Ammon's horn (tissue), 1 donor: ENCODE data around the gene FOXO3.
"Not testable (repeated sequence)": the region's sequence is repeated elsewhere in the genome, so short reads cannot be mapped to it uniquely, and the experiment has no call there.

ENCODE experiments used
- DNase-seq: peaks from one replicate; pipeline ENCODE4 v3.0.0-alpha.2; 2016; ENCODE audit warnings: low spot score

The FOXO3 gene

DNA sequence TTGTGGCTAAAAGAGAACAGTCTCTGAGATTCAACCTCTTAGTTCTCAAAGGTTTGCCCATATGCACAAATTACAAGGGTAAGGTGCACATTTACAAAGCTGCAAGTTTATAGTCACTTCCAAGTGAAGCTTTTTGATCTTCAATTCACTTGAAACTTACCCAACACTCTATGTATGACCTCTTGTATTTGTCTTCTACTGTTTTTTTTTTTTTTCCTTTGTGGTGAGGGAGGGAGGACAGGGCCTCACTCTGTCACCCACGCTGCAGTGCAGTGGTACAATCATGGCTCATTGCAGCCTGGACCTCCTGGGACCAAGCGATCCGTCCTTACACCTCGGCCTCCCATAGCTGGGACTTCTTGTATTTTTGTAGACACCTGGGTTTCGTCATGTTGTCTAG lies 4.5 kb upstream of the FOXO3 start:
- DNase-seq, result no peak

DNA sequence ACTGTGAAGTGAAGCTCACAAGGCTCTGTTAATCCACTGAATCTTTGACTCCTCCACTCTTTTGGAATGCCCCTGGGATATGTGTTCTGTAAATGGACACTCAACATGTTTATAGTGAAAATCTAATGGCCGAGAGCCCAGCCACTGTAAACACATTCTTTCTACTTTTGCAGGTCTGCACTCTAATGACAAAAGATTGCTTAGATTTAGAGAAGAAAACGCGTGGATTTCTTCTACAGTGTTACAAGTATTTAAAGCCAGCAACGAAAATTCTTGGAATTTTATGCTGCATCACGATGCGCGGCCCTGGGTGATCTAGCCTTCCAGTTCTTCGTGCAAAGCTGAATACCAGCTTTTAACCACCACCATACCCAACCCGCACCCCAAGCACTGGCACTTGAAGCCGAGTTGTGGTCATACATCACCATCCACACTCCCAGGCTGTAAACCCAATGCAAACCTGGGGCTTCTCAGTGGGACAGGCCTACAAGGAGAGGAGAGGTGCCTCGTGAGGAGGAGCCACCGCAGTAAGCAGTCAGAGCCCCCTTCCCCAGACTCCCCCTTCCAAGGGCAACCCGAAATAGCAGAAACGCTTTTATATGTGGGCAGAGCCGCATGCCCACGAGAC lies 3.7 kb upstream of the FOXO3 start:
- DNase-seq, result no peak

DNA sequence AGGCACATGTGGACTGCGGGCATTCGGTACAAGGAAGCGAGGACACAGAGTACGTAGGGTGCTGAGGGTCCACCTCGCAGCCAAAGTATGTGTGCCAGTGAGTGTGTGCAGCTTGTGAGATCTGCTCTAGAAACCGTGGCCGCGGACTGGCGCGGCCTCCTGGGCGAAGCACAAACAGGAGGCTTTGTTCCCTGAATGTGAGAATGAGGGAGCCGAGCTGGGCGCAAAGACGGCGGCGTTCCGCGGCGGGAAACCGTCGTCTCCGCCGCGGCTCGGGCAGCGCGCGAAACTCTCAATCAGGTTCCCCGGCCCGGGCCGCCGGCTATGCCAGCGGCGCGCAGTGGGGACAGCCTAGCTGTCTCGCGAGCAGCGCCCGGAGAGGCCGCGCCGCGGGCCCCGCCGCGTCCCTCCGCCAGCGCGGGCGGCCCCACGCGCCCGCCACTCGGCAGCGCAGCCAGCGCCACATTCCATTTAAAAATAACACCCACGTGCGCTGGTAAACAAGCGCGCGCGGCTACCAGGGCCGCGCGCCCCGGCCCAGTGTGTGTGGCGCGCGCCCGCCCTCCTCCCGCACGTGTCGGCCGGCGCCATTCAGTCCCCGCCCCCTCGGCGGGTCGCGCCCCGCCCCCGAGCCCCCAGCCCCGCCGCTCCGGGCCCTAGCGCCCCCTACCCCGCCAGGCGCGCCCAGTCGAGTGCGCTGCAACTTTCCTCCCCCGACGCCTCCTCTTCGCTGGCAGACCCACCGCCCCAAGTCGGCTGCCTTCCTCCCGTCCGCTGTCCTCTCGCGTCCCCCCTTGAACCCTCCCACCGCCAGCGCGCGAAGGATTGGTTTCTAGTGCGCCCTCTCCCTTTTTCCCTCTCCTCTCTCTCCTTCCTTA lies 3.0 kb upstream of the FOXO3 start:
- peak; percentile 48 for DNase-seq

DNA sequence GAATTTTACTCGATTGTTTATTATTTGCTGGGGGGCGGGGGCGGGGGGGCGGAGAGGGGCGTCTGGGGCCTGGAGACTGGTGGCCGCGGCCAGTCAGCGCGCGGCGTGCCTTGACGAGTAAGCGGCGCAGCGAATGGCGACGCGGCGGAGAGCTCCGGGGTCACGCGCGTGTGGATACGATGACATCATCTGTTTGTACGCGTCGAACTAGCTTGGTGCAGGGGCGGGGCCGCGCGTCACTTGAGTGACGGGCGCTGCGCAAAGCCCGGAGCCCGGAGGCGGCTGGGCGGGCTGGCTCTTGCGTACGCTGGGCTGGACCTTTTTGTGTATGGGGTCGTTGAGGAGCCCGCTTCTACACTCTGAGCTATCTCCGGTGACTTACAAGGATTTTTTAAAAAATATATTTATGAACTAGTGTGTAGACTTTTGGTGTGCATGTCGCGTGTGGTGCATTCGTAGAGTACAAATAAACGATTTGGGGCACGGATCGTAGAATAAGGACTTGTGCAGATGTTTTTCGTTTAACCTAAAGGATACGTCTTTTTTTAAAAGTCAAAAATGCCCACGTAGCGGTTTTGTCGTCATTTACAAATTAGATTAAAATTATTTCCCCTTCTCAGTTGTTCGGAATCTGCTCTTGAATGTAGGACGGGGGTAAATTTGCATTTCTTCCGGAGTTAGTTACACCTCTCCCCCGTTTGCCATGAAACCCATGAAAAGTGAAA lies 2.2 kb upstream of the FOXO3 start:
- DNase-seq, result peak; percentile 100

DNA sequence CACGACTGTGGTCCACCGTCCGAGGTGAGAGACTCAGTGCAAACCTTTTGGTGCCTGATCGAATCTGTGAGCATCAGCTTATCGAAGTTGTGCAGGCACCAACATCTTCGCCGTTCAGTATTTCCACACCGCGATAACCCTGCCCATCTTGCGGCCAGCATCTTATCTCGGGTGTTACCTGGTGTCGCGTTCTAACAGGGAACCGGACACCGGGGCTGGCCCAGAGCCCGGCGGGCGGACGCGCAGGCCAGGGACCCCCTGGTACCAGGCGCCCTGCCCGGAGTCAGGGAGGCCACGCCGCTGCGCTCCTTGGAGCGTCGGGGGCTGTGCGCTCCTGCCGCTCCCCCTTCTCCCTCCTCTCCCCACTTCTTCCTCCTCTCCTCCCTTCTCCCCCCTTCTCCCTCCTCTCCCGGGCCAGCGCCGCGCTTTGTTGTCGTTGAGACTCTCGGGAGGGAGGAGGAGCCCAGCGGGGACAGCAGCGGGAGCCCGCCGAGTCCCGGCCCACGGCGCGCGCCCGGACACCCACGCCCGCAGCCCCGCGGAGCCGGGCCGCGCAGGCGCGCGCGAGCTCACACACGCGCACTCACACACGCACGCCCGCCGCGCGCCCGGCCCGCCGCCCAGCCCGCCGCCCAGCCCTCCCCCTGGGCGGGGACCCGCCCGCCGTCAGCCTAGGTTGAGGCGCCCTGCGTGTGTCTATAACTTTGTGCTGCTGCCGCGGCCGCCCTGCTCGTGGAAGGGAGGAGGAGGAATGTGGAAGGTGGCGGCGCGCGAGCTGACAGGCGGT lies 1.4 kb upstream of the FOXO3 start:
- peak; percentile 97 for DNase-seq

DNA sequence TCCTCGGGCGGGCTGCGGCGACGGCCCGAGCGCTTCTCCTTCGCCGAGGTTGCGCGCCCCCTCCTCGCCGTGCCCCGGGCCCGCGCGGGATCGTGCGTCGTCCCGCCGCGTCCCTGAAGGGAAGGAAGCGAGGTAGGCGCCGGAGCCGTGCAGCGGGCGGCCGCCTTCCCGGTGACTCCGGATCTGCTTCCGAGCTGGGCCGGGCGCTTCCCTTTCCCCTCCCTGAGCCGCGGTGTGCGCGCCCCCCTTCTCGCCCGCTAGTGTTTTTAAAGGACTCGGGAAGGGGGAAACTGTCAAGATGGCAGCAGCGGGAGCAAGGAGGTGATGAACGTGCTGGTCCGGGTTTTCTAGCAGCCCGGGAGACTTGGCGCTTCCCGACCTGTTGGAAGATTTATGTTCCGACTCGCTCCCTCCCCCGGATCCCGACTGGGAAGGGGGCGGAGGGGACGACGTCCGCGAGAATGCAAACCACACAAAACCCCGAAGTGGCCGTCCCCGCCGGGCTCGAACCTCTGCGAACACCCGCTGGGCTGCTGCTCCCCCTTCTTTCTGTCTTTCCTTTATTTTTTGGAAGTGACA lies 744 bp upstream of the FOXO3 start:
- no peak for DNase-seq

DNA sequence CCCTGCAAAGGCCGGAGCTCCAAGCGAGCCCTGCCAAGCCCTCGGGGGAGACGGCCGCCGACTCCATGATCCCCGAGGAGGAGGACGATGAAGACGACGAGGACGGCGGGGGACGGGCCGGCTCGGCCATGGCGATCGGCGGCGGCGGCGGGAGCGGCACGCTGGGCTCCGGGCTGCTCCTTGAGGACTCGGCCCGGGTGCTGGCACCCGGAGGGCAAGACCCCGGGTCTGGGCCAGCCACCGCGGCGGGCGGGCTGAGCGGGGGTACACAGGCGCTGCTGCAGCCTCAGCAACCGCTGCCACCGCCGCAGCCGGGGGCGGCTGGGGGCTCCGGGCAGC lies 561 bp downstream of the FOXO3 start:
- DNase-seq, result not testable (repeated sequence)

DNA sequence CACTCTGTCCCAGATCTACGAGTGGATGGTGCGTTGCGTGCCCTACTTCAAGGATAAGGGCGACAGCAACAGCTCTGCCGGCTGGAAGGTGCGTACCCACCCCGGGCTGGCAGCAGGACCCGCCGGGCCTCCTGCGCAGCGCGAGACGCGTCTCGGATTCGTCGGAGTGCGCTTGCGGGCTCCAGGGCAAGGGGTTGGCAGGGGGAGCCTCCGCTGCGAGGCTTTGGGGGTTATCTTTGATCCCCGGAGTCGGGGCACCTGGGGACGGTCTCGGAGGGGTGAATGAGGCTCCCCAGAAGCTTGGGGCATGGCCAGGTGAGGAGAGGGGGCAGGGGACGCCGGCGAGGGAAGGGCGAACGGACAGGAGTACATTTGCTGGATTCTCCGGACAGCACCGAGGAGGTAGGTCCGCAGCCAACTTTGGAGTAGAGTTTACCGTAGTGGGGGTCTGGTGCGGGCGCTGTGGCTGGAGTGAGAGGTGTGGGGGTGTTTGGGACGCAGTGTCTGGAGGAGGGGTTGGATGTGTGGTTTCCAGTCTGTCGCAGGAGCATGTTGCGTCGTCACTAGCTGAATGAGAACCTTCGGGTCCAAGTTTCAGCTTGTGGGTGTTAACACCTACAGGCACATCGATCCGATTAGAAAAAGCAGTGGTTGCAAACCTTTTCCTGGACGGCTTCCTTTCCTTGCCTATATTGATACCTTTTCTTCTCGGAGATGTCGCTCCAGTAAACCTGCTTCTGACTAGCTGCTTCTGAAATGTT lies 1.2 kb downstream of the FOXO3 start:
- DNase-seq, result peak; percentile 16

DNA sequence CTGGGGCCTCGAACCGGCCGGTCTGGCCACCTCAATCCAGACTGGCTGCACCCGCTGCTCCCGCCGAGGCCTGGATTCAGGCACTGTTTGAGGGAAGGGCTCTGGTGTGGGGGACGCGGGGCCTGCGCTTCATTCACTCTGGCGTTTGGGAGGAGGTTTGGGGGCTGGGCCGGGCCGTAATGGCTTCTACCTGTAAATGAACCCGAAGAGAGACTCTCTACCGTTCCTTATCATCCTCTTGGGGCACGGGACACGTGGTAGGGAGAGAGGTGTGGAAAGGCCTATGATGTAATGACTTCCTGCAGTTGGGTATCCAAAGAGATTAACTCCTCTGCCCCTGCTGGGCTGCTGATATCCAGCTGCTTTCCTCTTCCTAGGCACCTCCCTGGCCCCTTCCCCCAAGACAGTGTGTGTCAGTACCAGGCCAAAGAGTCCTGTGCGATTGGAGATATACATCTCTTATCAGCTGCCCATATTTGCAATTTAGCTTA lies 1.8 kb downstream of the FOXO3 start:
- DNase-seq, result peak; percentile 71

DNA sequence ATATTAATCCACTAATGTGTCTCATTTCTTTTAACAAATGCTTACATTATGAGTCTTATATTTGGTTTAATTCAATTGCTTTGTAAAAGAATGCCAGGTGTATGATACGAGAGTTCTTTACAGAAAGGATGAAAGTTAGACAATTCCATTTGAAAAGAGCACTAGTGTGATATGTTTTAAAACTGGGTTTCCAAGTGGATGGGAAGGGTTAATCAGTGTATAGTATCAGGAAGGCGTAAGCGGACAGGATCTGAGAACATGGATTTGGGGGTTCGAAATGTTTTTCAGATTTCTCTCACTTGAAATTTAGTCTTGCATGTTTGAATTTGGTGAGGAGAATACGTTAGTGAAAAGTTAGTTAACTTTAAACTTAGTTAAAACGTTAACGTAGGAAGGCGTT lies 2.6 kb downstream of the FOXO3 start:
- DNase-seq, result no peak

DNA sequence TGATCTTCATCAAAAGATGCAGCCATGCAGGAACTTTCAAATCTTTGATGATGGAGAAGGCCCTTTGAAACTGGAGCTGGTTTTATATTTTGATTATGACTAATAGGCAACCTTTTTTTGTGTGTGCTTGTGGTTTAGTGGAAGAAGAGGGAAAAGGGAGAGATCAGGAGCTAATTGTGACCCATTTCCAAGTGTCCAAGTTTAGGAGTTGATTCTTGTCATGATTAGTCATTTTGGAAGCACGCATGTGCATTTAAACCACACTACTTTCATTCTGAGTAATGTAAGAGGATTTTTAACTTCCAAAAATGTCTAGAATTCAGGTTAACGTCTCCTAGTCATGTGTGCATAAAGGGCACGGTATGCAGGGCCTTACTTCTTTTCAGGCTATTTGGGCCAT lies 3.5 kb downstream of the FOXO3 start:
- no peak for DNase-seq

DNA sequence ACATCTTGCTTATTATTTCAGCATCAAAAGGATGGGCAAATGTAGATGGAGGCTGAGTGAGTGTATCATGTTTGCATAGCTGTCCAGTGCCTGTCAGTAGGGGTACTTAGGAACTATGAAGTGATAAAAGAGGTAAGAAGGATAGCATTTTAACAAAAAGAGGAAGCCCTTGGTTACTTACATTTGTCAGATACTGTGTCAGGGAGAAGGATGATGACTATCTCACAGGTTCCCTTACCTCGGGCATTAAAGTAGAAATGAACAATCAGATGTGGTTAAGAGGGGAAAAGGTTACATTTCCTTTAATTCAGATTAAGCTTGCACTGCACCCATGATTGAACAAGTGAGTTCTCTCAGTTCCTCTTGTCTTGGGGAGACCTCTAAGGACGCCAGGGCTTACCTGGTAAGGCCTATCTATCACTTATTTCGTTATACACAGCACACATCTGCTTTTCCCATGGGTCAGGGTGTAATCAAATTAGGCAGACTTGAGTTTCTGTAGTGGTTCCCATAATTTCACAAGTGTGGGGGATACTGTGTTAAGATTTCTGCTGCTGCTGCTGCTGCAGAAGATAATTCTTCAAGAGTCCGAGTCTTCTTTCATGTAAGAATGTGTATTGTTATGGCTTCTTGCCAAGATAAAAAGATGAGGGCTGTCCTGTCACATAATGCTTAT lies 4.5 kb downstream of the FOXO3 start:
- DNase-seq, result no peak

DNA sequence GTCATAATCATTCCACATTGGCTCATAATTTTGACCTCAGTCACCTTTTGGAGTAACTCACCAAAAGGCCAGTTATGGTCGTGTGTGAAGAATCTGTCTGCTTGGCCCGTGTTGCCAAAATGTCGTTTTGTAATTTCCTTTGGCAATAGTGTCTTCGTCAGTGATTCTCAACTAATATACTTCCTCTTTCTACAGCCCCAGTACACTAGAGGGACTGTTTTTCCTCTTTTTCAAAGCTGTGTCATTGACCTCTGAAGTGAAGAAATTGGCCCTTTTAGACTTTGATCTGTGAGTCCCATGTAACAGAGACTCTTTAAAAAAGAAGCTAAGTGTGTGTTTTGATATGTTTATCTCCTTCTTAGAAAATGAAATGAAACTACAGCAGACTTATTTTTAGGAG lies 5.2 kb downstream of the FOXO3 start:
- DNase-seq, result peak; percentile 64

DNA sequence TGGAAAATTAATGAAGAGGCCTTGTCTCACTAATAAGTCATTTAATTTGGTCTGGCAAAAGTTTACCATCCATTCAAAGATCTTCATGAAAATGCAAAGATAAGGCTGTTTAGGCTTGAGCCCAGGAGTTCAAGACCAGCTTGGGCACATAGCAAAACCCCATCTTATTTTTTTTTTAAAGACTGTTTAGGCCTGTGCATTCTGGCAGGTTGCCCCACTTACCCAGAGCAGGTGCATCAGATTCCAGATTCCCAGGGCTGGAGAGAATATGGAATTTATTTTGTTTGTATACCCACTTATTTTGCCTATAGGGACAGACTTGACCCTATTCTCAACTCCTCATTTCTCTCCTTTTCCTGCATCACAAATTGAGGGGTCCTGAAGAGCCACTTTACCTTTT lies 5.7 kb downstream of the FOXO3 start:
- no peak for DNase-seq

DNA sequence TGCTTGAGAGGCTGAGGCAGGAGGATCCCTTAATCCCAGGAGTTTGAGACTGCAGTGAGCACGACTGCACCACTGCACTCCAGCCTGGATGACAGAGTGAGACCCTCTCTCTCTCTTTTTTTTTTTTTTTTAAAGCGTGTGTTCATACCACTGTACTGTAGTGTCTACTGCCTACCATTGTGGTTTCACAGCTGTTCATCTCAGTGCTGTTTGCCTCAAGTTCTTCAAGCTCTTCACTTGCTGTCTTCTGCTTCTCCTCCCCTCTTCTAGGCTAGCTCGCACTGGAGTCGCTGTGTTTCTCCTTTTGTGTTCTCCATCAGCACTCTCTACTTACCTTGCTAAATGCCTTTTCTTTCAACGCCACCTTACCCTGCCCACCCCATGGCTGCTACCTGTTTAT lies 7.4 kb downstream of the FOXO3 start:
- no peak for DNase-seq

DNA sequence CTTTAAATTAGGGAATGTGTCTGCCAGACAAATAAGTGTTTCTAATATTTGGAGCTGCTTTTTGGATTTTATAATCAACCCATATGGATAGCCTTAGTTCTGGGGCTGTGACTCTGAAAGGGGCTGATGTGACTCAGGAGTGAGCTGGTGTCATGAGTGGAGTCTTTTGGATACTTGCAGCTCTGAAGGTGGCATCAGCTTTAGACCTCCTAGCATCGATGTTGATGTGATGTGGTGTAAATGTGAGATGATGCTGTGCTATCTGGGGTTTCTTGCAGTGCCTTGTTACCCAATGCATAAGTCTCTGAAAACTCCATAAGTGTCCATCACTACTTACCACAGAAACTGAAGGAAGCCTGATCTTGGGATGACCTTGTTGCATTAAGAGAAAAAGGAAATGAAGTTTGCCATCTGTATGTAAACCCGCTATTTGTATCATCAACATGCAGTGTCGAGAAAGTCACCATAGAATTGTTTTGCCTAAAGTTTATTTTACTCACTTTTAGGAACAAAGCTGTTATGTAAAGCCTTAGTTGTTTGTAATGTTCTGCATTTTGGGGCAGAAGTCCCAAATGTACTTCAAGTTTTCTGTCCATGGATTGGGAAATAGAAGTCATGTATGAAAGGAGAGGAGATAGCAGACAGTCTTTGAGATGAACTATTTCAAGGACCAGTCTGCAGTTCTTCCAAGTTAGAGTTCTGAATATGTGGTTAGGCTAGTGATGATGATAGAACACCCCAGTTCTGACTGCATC lies 8.0 kb downstream of the FOXO3 start:
- DNase-seq, result no peak

DNA sequence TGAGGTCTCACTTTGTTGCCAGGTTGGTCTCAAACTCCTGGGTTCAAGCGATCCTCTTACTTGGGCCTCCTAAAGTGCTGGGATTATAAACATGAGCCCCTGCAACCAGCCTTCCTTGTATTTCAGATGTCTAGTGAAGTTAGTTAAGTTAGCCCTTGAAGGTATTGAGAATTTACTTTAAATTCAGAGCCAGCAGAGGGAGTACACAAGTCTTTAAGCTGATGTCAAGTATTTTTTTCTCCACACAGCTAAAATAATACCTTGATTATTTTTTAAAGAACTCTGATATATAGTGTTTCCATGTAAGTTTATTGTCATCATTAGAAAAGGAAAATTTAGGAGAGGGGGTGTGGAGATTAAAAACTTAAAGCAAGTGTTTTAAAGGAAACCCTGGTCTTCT lies 9.8 kb downstream of the FOXO3 start:
- DNase-seq, result no peak

DNA sequence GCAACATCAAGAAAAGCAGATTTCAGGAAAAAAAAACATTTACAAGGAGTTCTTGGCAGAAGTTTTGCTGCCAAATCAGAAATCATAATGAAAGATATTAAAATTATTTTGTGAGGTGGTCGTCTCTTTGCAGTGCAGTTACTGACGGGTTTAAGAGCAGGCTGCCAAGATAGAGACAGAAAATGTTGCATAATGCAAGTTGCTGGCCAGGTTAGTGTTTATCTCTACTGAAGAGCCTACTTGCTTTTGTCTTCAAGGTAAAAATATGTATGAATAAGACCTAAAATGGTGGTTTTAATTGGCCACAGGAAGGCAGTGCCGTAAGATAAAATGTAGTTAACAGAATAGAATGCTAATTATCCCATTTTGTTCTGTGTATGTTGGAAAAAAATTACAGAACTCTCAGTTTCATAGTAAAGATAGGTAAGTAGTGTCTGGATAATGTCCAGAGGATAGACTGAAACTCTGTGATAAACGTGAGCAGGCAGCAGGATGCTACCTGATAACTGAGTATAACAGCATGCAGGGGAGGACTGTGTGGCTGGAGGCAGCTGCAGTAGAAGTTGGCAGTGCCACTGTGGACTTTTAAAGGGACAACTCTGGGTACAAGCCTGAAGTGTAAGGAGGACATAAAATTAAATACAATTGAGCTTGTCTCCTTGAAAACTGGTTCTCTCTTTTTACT lies 13.9 kb downstream of the FOXO3 start:
- DNase-seq, result no peak

DNA sequence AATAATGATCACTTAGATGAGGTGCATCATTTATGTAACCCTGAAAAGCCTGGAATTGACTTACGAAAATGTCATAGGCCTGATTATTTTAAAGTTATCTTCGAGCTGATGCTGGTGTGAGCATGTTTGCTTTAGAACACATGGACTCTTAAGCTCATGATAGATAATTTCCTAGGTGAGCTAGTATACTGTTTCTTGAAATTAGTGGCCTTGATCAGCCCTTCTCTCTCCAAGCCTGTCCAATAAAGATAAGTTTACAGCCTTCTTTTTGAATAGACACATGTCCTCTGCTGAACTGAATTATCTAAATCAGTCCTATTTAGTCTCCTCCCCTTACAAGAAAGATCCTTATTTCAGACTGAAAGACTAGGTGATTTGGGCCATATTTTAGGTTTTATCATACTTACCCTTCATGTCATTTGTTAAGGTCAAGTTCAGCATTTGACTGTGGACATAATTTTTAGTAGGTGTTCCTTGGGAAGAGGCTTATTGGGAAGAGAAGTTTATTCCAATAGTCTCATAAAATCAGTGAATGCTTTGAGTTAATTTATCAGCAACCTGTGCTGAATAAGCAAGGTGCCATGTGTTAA lies 15.3 kb downstream of the FOXO3 start:
- DNase-seq, result no peak
